Activated CD4-positive, CD25-positive, alpha-beta regulatory T cell treated with anti-CD3 and anti-CD28 coated beads, Interleukin-2, amount 50 U/mL, for 24 hours (primary cell): Measurements from ENCODE around the gene ANKK1.

Experiments used
- ATAC-seq, 2 donors: fragments of 150-1000 bp; cut with Tn5 transposase; one replicate each; pipeline ENCODE4 v1.10.0; 2021; ENCODE audit warnings: mild to moderate bottlenecking in 1 of 2, moderate library complexity in 1 of 2

Gene ANKK1, protein sequence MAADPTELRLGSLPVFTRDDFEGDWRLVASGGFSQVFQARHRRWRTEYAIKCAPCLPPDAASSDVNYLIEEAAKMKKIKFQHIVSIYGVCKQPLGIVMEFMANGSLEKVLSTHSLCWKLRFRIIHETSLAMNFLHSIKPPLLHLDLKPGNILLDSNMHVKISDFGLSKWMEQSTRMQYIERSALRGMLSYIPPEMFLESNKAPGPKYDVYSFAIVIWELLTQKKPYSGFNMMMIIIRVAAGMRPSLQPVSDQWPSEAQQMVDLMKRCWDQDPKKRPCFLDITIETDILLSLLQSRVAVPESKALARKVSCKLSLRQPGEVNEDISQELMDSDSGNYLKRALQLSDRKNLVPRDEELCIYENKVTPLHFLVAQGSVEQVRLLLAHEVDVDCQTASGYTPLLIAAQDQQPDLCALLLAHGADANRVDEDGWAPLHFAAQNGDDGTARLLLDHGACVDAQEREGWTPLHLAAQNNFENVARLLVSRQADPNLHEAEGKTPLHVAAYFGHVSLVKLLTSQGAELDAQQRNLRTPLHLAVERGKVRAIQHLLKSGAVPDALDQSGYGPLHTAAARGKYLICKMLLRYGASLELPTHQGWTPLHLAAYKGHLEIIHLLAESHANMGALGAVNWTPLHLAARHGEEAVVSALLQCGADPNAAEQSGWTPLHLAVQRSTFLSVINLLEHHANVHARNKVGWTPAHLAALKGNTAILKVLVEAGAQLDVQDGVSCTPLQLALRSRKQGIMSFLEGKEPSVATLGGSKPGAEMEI

DNA sequence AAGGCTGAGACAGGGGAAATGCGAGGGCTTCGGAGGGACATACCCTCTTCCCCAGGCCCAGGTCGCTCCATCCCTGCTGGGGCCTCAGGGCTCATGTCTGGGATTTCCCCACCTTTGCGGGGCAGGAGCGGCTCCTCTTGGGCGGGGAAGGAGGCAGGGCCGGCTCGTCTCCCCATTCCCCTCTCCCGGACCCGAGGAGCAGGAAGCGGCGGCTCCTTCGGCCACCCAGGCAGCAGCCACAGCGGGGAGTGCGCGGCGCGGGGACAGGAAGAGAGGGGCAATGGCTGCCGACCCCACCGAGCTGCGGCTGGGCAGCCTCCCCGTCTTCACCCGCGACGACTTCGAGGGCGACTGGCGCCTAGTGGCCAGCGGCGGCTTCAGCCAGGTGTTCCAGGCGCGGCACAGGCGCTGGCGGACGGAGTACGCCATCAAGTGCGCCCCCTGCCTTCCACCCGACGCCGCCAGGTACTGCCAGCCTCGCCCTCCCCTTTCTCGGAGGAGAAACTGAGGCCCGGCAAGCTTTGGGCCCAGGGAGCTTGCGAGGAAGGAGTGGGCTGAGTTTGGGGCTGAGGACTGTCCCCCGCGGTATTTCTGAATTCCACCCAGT is at the start of gene ANKK1:
Gene ANKK1 (plus strand): TSS at position 175 of the 607 bp plus-strand sequence. CDS start 106 bp downstream, at position 281.
- no peak for ATAC-seq

DNA sequence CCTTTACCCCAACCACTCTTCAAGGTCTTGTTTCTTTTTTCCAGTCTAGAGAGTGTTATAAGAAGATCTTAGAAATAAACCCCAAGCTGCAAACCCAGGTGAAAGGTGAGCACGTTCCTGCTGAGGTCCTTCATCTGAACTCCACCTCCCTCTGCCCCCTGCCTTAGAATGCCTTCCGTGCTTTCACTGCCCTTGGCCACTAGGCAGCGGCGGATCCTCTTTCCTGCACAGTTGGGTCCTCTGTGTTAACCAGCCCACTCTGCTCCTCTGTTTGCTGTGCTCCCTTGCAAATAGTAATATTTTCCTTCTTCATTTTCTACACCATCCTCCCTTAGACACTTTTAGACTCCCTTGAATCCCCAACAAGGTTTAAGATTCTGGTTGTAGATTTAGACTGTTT is 48.8 kb upstream of the ANKK1 start:
- ATAC-seq: no peak

DNA sequence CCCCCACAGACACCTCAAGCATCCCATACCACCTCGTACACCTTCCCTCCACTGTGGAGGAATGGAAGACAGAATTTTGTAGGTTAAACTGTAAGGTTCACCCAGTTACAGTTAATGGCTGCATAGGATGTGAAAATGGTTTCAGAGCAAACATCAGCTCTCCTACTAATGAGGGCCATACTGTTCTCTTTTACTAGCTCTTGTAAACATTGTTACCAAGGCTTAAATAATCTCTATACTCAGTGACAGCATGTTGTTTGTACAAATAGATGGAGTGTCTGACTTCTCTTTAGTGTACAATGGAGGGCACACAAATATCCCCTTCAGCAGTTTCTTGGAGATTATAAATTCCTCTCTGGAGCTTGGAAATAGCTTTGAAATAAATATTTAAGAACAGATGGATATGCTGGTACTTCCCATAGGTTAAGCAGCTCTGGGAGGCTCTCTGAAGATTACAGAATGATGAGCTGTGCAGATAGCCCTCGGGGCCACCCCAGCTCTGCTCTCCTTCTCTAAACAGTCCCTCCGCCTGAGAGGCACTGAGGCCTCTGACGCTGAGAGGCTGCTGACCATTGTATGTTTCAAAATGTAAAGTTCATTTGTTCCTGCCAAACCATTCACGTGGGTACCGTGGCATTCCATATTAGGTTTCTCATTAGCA is 47.5 kb upstream of the ANKK1 start:
- ATAC-seq: no peak

DNA sequence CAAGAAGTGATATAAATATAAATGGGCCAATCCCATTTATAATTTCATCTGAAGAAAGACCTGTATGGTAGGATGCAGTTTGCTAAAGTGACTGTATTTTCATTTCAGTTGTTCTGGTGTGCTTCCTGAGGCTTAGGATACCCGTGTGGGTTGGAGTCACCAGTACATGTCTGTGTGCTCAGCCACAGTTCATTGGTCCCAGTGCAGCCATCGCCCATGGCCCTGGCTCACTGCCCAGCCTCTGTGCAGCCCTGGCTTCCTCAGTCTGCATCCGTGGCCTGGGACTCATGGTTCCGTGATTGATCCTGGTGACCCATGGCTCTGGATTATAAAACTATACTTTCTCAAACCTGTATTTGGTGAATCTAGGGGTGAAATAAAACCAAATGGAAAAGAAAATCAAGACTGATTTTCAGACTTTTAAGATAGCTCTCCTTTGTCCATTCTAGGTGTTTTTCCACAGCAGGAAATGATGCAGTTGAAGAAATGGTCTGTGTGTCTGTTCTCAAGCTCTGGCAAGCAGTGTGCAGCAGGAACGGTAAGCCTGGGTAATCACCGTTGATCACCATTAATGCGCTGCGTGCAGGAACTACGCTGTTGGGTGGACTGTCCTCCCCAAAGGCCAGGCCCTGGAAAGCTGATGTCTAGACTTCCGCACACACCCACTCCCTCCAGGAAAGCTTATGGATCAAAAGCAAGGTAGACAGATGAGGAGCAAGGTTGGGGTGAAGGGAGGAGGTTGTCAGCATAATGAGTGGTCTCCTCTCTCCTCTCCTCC is 46.0 kb upstream of the ANKK1 start:
- ATAC-seq: no peak

DNA sequence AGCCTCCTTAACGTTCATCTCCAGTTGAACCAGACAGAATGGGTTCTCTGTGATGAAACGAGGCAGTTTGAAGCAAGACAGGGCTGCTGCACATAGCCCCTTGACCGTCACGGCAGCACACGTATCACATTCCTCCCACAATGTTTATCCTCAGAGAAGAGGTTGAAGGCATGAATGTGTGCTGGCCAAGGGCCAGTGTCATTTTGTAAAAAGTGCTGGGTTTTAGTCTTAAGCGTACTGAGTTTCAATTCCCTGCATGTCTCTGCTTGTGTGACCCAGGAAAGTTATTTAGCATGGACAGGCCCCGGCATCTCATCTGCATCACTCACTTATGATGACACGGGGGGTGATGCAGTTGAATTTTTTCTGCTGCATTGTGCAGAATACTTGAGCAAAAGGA is 41.6 kb upstream of the ANKK1 start:
- no peak for ATAC-seq

DNA sequence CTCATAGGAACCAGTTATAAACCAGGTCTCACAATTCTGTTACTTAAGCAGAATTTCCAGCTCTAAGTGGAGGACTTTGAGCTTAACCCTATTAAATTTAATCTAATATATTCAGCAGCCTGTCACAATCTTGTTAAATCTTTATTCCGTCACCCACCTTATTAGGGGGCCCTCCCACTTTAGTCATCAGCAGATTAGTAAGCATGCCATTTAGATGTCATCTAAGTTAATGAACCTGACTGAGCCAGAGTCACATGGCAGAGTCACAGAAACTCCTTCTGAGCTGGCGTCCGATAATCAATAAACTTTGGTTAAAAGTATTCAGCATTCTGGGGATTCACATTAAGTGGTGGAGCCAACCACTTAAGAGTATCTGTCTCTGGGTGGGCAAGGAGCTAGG is 38.1 kb upstream of the ANKK1 start:
- ATAC-seq: no peak

DNA sequence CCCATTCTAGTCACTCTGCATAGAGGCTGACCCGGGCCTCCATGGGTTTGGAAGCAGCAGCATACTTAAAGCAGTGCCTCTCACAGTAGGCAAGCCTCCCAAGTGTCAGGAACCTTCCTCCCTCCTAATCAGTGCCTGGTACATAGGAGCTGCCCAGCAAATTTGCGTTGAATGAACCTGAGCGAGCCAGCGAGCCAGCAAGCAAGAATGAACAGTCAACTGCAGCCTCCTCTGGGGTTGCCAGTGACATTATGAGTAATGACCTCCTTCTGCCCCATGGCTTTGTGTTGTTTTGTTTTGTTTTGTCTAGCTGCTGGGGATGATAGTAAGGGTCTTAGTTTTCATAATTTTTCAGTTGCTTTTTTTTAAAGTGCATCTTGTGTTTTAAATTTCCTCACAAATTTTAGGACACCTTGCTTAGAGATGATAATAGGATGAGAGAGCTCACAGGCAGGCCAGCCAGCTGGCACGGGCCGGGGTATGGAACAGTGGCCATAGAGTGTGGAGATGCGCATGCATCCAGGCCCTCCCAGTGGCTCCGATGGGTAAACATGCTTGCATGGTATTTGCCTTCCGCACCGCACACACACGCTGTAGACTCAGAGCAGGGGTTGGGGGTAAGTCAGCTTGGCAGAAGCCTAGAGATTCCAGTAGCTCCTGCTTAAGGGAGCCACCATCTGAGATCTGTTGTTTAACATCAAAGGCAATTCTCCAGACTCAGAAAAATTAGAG is 37.1 kb upstream of the ANKK1 start:
- no peak for ATAC-seq

DNA sequence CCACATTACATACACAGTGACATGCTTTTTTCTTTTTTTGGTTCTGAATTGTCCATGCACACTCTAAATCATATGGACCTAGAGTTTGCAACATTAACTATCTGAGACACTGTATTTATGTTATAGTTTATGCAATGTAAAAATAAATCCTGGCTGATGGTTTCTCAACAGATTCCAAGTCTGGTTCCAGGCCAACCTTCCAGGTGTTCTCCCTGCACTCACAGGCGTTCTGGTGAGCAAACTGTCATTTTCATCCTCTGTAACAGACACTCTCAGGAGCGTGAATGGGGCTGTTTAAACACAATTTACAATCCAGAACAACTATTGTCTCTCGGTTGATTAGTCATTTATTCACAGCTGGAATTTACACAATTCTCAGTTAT is 36.5 kb upstream of the ANKK1 start:
- ATAC-seq: no peak

DNA sequence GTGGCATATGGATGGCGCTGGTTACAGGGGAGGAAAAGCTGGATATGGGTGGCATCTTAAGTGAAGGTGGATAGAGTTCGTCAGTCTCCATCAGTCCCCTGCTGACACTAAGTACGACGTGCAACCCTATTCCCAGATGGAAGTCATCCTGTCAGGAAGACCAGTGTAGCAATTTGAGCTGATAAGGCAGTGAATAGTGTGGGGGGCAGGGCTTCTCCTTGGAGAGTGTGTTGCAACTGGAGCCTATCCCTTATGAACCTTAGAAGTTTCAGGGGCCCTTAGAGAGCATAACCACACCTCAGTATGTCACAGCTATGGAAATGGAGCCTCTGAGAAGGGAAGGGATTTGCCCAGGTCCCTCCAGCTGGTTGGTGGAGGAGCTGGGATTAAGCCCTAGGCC is 36.1 kb upstream of the ANKK1 start:
- no peak for ATAC-seq

DNA sequence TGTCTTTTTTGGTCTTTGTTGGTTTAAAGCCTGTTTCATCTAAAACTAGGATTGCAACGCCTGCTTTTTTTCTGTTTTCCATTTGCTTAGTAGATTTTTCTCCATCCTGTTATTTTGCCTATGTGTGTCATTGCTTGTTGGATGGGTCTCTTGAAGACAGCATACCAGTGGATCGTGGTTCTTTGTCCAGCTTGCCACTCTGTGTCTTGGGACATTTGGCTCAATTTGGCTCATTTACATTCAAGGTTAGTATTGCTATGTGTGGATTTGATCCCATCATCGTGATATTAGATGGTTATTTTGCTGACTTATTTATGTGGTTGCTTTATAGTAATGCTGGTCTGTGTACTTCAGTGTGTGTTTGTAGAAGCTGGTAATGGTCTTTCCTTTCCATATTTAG is 31.4 kb upstream of the ANKK1 start:
- no peak for ATAC-seq

DNA sequence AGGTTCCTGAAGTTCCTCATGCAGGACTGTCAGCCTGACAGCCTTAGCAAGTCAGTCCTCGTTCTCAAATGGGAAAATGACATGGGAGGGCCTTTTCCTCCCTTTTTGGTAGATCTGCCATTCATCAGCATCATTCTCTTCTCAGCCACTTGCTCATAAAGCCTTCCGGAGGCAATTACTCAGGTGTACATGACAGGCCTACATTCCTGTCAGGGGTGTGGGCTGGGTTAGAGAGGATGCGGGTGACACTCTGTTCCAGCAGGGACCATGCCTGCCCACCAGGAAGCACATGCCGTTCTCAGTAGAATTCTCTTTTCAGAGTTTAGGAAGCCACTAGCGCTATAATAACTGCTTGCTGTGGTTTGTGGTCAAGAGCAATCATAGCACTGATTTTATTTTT is 24.2 kb upstream of the ANKK1 start:
- no peak for ATAC-seq

DNA sequence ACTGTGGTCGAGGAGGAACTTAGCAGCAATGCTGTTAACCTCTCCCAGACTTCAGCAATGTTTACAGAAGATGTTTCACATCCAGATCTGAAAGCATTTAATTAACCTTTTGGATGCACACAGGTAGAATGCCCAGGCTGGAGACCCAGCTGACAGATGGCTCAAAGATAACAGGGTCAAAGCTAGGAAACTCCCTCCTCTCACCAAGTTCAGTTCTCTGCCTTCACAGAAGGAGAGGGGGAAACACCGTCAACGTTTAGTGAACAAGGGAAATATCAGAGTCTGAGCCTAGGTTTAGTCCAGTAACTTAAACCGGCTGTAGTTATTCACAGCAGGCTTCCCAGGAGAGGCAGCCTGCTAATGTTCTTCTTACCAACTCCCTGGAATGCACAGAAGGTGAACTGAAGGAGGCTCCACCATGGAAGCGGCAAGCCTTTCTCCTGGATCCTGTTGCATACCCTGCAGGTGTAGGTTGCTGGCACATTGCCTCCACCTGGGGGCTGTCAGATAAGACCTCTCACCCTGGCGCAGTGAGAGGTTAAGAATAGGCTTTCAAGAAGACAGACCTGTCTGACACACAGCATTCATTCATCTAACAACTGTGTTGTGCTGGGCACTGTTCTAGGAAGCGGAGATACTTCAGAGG is 23.5 kb upstream of the ANKK1 start:
- no peak for ATAC-seq

DNA sequence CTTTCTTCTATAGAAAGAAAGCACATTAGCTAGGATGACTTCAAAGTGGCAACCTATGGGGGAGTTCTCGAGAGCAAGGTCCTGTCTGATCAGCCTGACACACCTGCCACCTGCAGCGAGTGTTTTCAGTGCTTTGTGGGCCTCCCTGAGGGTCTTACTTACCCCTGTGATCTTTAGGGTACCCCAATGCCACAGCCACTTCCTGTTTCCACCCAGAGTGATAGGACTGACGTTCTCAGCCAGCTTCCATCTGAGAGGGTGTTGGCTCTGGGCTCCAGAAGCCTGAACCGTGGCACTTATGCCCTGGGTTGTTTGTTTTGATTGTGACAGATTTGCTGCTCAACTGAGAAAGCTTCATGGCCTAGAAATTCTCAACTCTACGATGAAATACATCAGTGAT is 21.7 kb upstream of the ANKK1 start:
- no peak for ATAC-seq

DNA sequence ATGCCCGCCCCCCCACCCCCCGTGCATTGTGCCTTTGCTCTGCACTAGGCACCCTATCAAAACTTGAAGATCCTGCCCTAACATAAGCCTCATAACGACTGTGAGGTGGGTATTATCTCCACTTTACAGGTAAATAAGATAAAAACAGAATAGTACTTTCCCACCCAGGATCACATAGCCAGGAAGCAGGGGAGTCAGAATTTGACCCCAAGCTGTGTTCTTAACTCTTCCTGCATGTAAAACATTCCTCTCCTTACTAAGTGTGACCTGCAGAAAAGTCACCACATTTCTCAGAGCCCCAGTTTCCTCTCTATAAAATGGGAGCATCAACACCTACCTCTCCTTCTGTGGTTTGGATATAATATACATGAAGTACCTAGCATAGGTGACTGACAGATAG is 18.2 kb upstream of the ANKK1 start:
- ATAC-seq: no peak

DNA sequence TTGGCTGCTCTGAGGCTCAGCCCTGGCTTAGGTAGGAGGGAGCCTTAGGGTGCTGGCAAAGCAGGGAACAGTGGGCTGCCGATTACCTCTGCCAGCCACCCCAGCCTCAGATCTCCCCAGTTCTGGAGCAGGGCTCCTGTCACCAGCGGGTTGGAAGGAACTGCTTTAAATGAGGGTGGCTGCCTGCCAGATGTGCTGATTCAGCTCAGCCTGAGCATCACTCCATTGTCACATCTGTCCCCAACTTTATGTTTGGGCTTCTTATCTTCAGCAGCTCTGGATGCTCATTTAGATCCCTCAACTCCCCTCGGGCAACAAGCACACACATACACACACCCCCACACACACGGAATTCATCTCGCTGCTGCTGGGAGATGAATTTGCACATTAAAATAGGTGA is 16.9 kb upstream of the ANKK1 start:
- ATAC-seq: no peak

DNA sequence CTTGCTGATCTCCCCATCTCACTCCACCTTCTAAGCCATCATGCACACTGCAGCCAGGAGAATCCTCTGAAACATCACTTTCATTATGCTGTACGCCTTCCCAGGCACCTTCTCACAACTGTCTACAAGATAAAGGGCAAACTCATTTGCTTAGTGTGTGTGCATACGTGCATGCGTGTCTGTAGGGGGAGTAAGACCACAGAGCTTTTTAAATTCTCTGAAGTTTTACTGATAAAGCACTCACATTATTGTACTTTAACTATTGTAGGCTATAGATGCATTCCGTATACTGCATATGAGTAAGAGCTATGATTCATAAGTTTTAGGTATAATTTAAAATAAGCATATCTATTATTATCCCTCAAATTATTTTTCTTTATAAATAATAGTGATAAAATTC is 15.3 kb upstream of the ANKK1 start:
- ATAC-seq: no peak

DNA sequence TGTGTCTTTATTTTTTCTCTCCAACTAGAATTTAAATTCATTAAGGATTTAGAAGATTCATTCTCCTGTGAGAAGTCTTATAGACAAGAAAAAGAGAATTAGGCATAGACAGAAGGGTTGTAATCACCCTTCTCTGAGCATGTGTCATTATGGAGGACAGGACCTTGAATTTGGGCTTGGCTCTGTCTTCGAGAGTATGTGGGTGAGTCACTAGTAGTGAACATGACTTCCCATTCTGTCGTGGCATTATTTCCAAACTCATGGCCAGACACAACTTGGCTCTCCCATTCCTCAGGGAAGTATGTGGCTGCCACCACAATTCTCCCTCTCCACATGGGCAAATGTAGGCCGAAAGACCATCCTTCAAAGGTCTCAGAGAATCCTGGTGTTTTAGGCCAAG is 14.3 kb upstream of the ANKK1 start:
- no peak for ATAC-seq

DNA sequence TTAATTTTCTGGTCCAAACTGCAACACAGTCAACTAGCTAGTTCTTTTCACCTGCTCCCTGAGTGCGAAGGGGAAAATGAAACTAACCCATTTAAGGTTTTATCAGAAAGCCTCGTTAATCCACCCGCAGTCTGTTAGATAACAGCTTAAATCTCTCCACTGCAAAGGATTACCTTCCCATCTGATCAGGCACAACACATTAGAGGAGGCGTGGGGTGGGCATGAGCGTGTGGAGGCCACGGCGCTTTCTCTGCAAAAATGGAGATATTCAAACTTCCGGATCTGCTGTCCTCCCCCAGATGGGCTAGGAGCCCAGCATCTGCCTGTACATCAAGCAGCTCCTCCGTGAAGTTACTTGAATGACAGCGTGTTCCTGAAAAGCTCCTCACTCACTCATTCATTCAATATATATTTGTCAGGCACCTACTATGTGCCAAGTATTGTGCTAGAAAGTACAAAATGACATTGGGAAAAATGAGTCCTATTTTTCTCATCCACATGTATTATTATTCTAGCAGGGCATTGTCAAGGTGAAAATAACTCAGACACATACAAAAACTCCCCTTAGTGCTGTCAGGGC is 13.5 kb upstream of the ANKK1 start:
- ATAC-seq: no peak

DNA sequence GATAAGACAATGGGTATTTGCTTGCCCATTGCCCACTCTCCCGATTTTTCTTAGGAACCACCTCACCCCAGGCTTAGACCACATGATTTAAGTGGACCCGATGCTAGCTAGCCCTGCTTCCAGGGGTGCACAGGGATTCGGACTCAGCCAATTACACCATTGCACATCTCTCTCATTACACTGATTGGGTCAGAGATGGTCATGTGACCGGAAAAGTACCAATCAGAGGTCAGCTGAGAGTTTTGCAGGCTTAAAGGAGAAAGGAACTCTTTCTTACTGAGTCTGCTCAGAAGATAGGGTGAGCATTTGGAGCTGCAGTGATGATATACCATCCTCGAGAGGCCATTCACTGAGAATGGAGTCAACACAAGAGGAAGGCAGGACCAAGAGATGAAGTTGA is 12.2 kb upstream of the ANKK1 start:
- no peak for ATAC-seq

DNA sequence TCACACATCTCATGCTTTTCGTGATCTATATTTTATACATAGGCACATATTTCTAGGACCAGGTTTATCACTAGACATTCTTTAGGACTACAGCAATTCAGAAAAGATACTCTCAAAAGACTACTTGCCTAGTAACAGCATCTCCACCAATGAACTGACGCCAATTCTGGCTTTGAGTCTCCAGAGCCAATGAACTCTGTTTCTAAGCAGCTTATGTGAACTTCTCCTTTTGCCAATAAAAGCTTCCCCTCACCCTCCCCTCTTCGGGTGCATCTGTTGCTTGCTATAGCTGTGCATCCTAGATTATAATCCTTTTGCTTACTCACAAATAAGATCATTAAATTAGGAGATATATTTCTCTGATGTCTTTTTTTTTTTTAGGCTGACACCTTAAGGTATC is 11.4 kb upstream of the ANKK1 start:
- no peak for ATAC-seq
